Measurements from ENCODE around the gene LCA5.

Gene LCA5

GRCh38 chr6:79498842-79499241 is 38.4 kb downstream of the LCA5 start:
- no peak overlapping the region for H3K27ac ChIP-seq
- TF ChIP-seq, protein P1, sequence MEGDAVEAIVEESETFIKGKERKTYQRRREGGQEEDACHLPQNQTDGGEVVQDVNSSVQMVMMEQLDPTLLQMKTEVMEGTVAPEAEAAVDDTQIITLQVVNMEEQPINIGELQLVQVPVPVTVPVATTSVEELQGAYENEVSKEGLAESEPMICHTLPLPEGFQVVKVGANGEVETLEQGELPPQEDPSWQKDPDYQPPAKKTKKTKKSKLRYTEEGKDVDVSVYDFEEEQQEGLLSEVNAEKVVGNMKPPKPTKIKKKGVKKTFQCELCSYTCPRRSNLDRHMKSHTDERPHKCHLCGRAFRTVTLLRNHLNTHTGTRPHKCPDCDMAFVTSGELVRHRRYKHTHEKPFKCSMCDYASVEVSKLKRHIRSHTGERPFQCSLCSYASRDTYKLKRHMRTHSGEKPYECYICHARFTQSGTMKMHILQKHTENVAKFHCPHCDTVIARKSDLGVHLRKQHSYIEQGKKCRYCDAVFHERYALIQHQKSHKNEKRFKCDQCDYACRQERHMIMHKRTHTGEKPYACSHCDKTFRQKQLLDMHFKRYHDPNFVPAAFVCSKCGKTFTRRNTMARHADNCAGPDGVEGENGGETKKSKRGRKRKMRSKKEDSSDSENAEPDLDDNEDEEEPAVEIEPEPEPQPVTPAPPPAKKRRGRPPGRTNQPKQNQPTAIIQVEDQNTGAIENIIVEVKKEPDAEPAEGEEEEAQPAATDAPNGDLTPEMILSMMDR (conservative IDR thresholded peaks at IDR 0.05) = no peak
- no peak for TF ChIP-seq ZFX (IDR thresholded peaks at IDR 0.05)

- no peak overlapping the region for H3K27ac ChIP-seq
- TF ChIP-seq ZFX (IDR thresholded peaks at IDR 0.05) = no peak
- TF ChIP-seq, protein P1 (conservative IDR thresholded peaks at IDR 0.05) = no peak
These were observed 42.0 kb downstream of the LCA5 start for GRCh38 chr6:79495246-79495645.

DNA sequence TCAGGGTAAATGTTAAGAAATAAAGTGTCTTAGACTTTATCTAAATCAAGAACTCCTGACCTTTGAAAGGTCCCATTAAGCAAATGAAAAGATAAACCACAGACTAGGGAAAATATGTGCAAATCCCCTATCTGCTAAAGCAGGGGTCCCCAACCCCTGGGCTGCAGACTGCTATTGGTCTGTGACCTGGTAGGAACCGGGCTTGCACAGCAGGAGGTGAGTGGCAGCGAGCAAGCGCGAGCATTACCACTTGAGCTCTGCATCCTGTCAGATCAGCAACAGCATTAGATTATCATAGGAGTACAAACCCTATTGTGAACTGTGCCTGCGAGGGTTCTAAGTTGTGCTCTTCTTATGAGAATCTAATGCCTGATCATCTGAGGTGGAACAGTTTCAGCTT is 42.4 kb downstream of the LCA5 start:
- TF ChIP-seq, protein P1 (conservative IDR thresholded peaks at IDR 0.05) = no peak
- no peak for TF ChIP-seq ZFX (IDR thresholded peaks at IDR 0.05)
- no peak overlapping the region for H3K27ac ChIP-seq

DNA sequence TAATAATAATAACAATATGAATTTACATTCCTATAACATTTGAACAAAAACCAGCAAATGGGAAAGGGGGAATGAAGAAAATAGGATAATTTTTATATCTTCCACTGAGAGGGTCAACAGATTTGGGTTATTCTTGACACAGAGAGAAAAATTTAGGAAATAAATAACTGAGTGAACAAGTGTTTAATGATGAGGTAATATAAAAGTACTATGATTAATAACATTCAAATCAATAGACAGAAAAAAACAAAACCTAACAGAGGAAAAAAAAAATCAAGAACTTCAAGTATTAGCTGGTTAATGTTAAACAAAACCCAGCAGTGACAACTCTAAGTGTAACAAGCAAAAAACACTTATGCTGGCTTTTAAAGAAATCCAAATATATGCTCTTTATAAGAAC is 66.5 kb downstream of the LCA5 start:
- no peak for TF ChIP-seq ZFX (IDR thresholded peaks at IDR 0.05)
- TF ChIP-seq, protein P1 (conservative IDR thresholded peaks at IDR 0.05) = no peak
- H3K27ac ChIP-seq = no peak overlapping the region

GRCh38 chr6:79469376-79470246 is 67.6 kb downstream of the LCA5 start:
- H3K27ac ChIP-seq = no peak overlapping the region
- TF ChIP-seq ZFX (IDR thresholded peaks at IDR 0.05) = no peak

- no peak for TF ChIP-seq ZFX (IDR thresholded peaks at IDR 0.05)
- TF ChIP-seq, protein P1 (conservative IDR thresholded peaks at IDR 0.05) = no peak
- H3K27ac ChIP-seq = no peak overlapping the region
These were observed 68.6 kb downstream of the LCA5 start for GRCh38 chr6:79468587-79468986.

GRCh38 chr6:79468116-79468515 is 69.1 kb downstream of the LCA5 start:
- H3K27ac ChIP-seq = no peak overlapping the region
- no peak for TF ChIP-seq ZFX (IDR thresholded peaks at IDR 0.05)
- TF ChIP-seq, protein P1 (conservative IDR thresholded peaks at IDR 0.05) = no peak

DNA sequence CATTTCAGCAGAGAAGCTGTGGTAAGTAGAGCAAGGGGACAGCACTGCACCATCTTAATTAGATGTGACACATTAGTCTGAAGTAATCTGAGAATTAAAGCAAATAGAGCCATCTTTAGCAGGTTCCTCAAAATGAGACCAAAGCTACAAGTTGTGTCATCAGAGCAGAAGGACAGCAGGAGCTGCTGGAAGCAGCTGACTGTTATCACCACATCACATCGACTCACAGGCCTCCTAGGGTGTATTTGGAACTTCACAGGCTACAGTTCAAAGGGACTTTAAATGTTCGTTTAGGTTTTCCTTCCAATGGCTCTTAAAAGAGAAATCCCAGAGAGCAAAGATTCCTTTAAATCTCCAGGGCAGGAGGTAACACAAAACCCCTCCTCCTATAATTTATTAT is 69.5 kb downstream of the LCA5 start:
- no peak for TF ChIP-seq ZFX (IDR thresholded peaks at IDR 0.05)
- TF ChIP-seq, protein P1 (conservative IDR thresholded peaks at IDR 0.05) = no peak

More for the DNA sequence above, 69.5 kb downstream of the LCA5 start:
- H3K27ac ChIP-seq = no peak overlapping the region

Data from C4-2B (cell line).